Fibroblast of villous mesenchyme (primary cell): ENCODE measurements around the gene UTP15. TPM values are rescaled to one million over a fixed set of nuclear protein-coding genes. Genes with fewer than 3 reads are reported as not detected.

Experiments used
- DNase-seq: peaks from one replicate; pipeline ENCODE4 v3.0.0-alpha.2; 2010; ENCODE audit warnings: low read depth
- H3K4me3 ChIP-seq: 2 replicates; pipeline ENCODE4 v1.5.1; 2011; ENCODE audit warnings: low read depth, mild to moderate bottlenecking, low read length
- CTCF ChIP-seq: IDR thresholded peaks from 2 replicates; pipeline ENCODE4 v1.5.1; 2012; ENCODE audit warnings: low read depth, mild to moderate bottlenecking, low read length; ENCODE audit not compliant: insufficient read depth
- total RNA-seq: library from RNA; depleted of rRNA; stranded (reverse); fragments of >200 nt; gene quantifications from 2 replicates; pipeline ENCODE4 v1.2.3, GENCODE V29; 2012

Gene UTP15
- total RNA-seq, 1 donor, result 30.7 TPM

GRCh38 chr5:73564018-73564417, 1.5 kb upstream of the UTP15 start:
- H3K4me3 ChIP-seq, result peak overlapping the region; percentile 94
- peak; percentile 14 for DNase-seq
- no peak for TF ChIP-seq CTCF

- DNase-seq, result peak; percentile 39
- TF ChIP-seq CTCF, result no peak
- peak overlapping the region; percentile 94 for H3K4me3 ChIP-seq
Observed at GRCh38 chr5:73564675-73565074, 868 bp upstream of the UTP15 start.

- no peak for DNase-seq
- peak overlapping the region; percentile 94 for H3K4me3 ChIP-seq
- no peak for TF ChIP-seq CTCF
Observed at GRCh38 chr5:73565969-73566547, 515 bp downstream of the UTP15 start.

DNA sequence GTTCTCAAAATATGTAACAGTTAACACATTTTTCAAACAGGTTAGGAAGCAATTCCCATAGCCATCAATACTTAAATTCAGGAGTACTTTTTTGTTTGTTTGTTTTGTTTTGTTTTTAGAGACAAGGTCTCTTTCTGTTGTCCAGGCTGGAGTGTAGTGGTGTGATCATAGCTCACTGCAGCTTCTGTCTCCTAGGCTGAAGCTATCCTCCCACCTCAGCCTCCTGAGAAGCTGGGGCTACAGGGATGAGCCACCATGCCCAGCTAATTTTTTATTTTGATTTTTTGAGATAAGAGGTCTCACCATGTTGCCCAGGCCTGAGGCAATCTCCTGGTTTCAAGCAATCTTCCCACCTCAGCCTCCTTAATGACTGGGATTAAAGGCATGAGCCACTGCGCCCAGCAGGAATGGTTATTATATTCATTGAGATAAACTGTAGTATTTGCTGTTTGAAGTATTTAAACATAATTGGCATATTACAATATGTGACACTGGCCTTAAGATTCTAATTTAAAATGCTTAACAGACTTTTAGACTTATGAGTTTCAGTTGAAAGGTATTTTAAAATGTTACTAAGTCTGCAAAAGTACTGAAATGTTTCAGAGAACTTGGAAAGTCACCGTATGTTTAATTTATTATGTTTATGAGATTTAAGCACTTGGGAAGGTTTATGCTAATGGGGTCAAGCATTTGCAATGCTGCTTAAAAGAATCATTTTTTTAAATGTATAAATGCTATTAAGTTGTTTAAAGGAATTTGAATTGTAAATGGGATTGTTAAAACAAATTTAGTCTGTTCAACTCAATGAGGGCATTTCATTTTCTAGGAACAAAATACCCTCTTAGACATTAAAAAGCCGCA, 17.0 kb downstream of the UTP15 start:
- DNase-seq, result no peak
- no peak overlapping the region for H3K4me3 ChIP-seq
- TF ChIP-seq CTCF, result no peak

- no peak overlapping the region for H3K4me3 ChIP-seq
- no peak for DNase-seq
- no peak for TF ChIP-seq CTCF
Observed at GRCh38 chr5:73587923-73588322, 22.4 kb downstream of the UTP15 start.

DNA sequence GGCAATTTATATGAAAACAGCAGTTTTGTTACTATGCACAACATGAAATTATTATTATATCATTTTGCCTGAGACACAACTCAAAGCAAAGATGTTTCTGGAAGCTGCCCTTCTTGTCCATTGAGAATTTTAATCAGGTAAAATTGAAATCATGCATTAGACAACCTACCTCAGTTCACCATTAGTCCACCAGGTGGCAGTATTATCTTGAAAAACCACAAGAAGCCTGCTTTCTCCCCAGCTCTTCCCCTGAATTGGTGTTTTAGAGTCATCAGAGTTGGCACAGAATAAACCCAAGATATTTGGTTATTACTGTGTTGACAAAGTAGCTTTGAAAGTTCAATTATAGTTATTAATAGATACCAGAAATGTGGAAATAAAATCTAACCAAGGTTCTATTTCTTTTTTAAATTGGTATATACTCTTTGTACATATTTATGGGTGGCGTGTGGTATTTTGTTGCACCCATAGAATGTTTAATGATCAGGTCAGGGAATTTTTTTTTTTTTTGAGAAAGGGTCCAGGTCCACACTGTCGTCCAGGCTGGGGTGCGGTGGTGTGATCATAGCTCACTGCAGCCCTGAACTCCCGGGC, 25.7 kb downstream of the UTP15 start:
- H3K4me3 ChIP-seq, result no peak overlapping the region
- peak; percentile 75 for TF ChIP-seq CTCF
- DNase-seq, result peak; percentile 94
